Measurements from ENCODE around the gene LRRC45.

DNA sequence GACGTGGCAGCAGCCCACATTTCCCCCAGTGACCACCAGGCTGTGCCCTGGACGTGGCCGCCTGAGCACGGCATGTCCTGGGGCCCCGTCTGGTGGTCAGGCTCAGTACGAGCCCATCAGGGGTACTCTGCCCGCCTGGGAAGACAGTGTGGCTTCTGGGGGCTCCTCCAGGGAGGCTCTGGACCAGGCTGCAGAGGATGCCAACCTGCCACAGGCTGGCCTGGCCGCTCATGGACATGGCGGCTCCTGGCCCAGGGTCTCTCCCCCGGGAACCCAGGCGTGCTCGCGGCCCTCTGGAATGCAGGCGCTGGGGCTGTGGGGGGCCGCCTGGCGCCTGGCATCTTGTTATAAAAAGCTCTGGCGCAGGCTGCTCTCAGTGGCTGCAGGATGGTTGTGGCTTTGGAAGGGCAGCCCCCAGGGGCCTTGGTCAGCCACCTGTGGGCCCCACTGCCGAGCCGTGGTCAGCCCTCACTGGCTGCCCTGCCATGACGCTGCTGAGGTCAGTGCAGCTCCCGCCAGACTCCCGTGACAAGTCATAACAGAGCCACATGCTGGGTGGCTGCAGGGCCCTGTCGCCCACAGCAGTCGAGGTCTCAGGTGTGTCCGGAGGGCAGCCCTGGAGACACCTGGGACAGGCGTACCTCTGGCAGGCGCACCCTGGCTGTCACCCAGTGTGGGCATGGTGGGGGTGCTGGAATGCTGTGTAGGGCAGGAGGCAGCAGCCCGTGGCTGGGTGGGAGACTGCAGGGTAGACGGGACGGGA lies 15.4 kb upstream of the LRRC45 start:
- TF ChIP-seq, protein P1, sequence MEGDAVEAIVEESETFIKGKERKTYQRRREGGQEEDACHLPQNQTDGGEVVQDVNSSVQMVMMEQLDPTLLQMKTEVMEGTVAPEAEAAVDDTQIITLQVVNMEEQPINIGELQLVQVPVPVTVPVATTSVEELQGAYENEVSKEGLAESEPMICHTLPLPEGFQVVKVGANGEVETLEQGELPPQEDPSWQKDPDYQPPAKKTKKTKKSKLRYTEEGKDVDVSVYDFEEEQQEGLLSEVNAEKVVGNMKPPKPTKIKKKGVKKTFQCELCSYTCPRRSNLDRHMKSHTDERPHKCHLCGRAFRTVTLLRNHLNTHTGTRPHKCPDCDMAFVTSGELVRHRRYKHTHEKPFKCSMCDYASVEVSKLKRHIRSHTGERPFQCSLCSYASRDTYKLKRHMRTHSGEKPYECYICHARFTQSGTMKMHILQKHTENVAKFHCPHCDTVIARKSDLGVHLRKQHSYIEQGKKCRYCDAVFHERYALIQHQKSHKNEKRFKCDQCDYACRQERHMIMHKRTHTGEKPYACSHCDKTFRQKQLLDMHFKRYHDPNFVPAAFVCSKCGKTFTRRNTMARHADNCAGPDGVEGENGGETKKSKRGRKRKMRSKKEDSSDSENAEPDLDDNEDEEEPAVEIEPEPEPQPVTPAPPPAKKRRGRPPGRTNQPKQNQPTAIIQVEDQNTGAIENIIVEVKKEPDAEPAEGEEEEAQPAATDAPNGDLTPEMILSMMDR (IDR thresholded peaks at IDR 0.05): no peak
- no peak for TF ChIP-seq POLR2A (IDR thresholded peaks at IDR 0.05)

Measured in uterus (tissue), 2 donors.